WERI-Rb-1 (cell line): ENCODE measurements around the gene CCDC9B.

Source experiments
- DNase-seq: peaks from one replicate; pipeline ENCODE4 v3.0.0-alpha.2; 2020
- H3K27ac ChIP-seq: fragments of 250-450 bp; sonication (Bioruptor Pico); 2 replicates; pipeline ENCODE4 v1.5.1; 2020; ENCODE audit warnings: mild to moderate bottlenecking, moderate library complexity
- H3K27me3 ChIP-seq: fragments of 250-450 bp; sonication (Bioruptor Pico); 2 replicates; pipeline ENCODE4 v1.5.1; 2021; ENCODE audit warnings: mild to moderate bottlenecking, low read depth, moderate library complexity; ENCODE audit not compliant: insufficient read depth, severe bottlenecking
- H3K36me3 ChIP-seq: fragments of 250-450 bp; sonication (Bioruptor Pico); 2 replicates; pipeline ENCODE4 v1.5.1; 2020; ENCODE audit warnings: mild to moderate bottlenecking, moderate library complexity
- H3K4me3 ChIP-seq: 2 replicates; pipeline ENCODE4 v1.5.1; 2011; ENCODE audit warnings: low read depth, mild to moderate bottlenecking, control low read depth, low read length
- H3K9me3 ChIP-seq: fragments of 250-450 bp; sonication (Bioruptor Pico); 2 replicates; pipeline ENCODE4 v1.5.1; 2021; ENCODE audit warnings: mild to moderate bottlenecking, moderate library complexity; ENCODE audit not compliant: severe bottlenecking
- CTCF ChIP-seq: IDR thresholded peaks from 2 replicates; pipeline ENCODE4 v1.5.1; 2011; ENCODE audit warnings: low read depth, mild to moderate bottlenecking, control low read depth, inconsistent platforms, low read length

CCDC9B gene

GRCh38 chr15:40349163-40349562, 8.4 kb upstream of the CCDC9B start:
- TF ChIP-seq CTCF: no peak
- DNase-seq: no peak
- Histone ChIP-seq H3K9me3 (no peaks in the 10 kb centered on the region), H3K27me3 (no peaks in the 10 kb centered on the region), H3K4me3 (no peak overlapping the region), H3K36me3 (no peaks in the 10 kb centered on the region), H3K27ac (no peak overlapping the region)

- no peak for TF ChIP-seq CTCF
- Histone ChIP-seq H3K27me3 (no peaks in the 10 kb centered on the region), H3K4me3 (no peak overlapping the region), H3K9me3 (no peaks in the 10 kb centered on the region), H3K36me3 (no peaks in the 10 kb centered on the region), H3K27ac (no peak overlapping the region)
- DNase-seq: no peak
Observed at GRCh38 chr15:40348474-40348870, 7.7 kb upstream of the CCDC9B start.

GRCh38 chr15:40347559-40348473, 7.1 kb upstream of the CCDC9B start:
- Histone ChIP-seq H3K4me3 (no peak overlapping the region), H3K27me3 (no peaks in the 10 kb centered on the region), H3K27ac (no peak overlapping the region), H3K9me3 (no peaks in the 10 kb centered on the region), H3K36me3 (no peaks in the 10 kb centered on the region)
- TF ChIP-seq CTCF: no peak
- DNase-seq: no peak

GRCh38 chr15:40346579-40347558, 6.1 kb upstream of the CCDC9B start:
- Histone ChIP-seq H3K4me3 (no peak overlapping the region), H3K27me3 (no peaks in the 10 kb centered on the region), H3K36me3 (no peaks in the 10 kb centered on the region), H3K27ac (no peak overlapping the region), H3K9me3 (no peaks in the 10 kb centered on the region)
- no peak for DNase-seq
- TF ChIP-seq CTCF: no peak

GRCh38 chr15:40345867-40346578, 5.3 kb upstream of the CCDC9B start:
- Histone ChIP-seq H3K27me3 (no peaks in the 10 kb centered on the region), H3K27ac (no peak overlapping the region), H3K36me3 (no peaks in the 10 kb centered on the region), H3K9me3 (no peaks in the 10 kb centered on the region), H3K4me3 (no peak overlapping the region)
- TF ChIP-seq CTCF: no peak
- no peak for DNase-seq
